Activated naive CD8-positive, alpha-beta T cell treated with anti-CD3 and anti-CD28 coated beads, Interleukin-2, amount 10 ng/mL, durations not matched to agents 7 days and 5 days (primary cell): ENCODE data around the gene BTN1A1. TPM values are rescaled to one million over a fixed set of nuclear protein-coding genes. Genes with fewer than 3 reads are reported as not detected.

Experiments used
- ATAC-seq: fragments of 150-1000 bp; cut with Tn5 transposase; one replicate; pipeline ENCODE4 v1.10.0; 2021; ENCODE audit warnings: low read depth, moderate library complexity
- POLR2A ChIA-PET: fragments of 350-600 bp; sonication (Branson Sonifier 250); formaldehyde crosslinking; loops from one replicate; lab custom pipeline; 2021; ENCODE audit warnings: antibody characterized with exemption; lab: Charles Lee
- DNase-seq: peaks from one replicate; pipeline ENCODE4 v3.0.0; 2021
- H3K27ac Mint-ChIP-seq: one replicate; pipeline ENCODE4 v1.8.0; 2022; ENCODE audit warnings: mild to moderate bottlenecking, mixed read lengths
- H3K27me3 Mint-ChIP-seq: one replicate; pipeline ENCODE4 v1.8.0; 2022; ENCODE audit warnings: mild to moderate bottlenecking, moderate library complexity, mixed read lengths
- H3K36me3 Mint-ChIP-seq: one replicate; pipeline ENCODE4 v1.8.0; 2021; ENCODE audit warnings: mild to moderate bottlenecking, mixed read lengths
- H3K4me1 Mint-ChIP-seq: one replicate; pipeline ENCODE4 v1.8.0; 2021; ENCODE audit warnings: mixed read lengths
- H3K4me3 Mint-ChIP-seq: one replicate; pipeline ENCODE4 v1.8.0; 2022; ENCODE audit warnings: mild to moderate bottlenecking, moderate library complexity, mixed read lengths
- H3K9me3 Mint-ChIP-seq: one replicate; pipeline ENCODE4 v1.8.0; 2021; ENCODE audit warnings: mixed read lengths
- total RNA-seq, 2 experiments: library from RNA; stranded (reverse); gene quantifications; one replicate each; pipeline ENCODE4 v1.2.3, GENCODE V29; 2021

BTN1A1 gene
- total RNA-seq, 2 experiments from 2014 or later, result 0.11 TPM; not detected in 1

GRCh38 chr6:26524722-26525370 lies 24.7 kb downstream of the BTN1A1 start:
- ATAC-seq, result no peak

GRCh38 chr6:26525838-26526237 lies 25.7 kb downstream of the BTN1A1 start:
- POLR2A ChIA-PET, result no interaction called here
- H3K27ac Mint-ChIP-seq, result no peak overlapping the region
- no peak overlapping the region for H3K4me3 Mint-ChIP-seq
- DNase-seq (no peak), ATAC-seq (no peak)
- peaks cover 21% of the 10 kb centered on the region for H3K4me1 Mint-ChIP-seq
- H3K27me3 Mint-ChIP-seq, result no peaks in the 10 kb centered on the region
- no peaks in the 10 kb centered on the region for H3K9me3 Mint-ChIP-seq
- H3K36me3 Mint-ChIP-seq, result no peaks in the 10 kb centered on the region

More at GRCh38 chr6:26524722-26525370, 24.7 kb downstream of the BTN1A1 start:
- POLR2A ChIA-PET, result no interaction called here
- DNase-seq, result no peak
- Mint-ChIP-seq H3K27ac (no peak overlapping the region), H3K4me3 (no peak overlapping the region), H3K27me3 (no peaks in the 10 kb centered on the region), H3K4me1 (peaks cover 25% of the 10 kb centered on the region), H3K9me3 (no peaks in the 10 kb centered on the region), H3K36me3 (no peaks in the 10 kb centered on the region)

- H3K9me3 Mint-ChIP-seq, result no peaks in the 10 kb centered on the region
- H3K27me3 Mint-ChIP-seq, result no peaks in the 10 kb centered on the region
- no peaks in the 10 kb centered on the region for H3K36me3 Mint-ChIP-seq
- H3K27ac Mint-ChIP-seq, result no peak overlapping the region
- H3K4me1 Mint-ChIP-seq, result peaks cover 19% of the 10 kb centered on the region
- no peak overlapping the region for H3K4me3 Mint-ChIP-seq
- no peak for DNase-seq
- POLR2A ChIA-PET, result no interaction called here
- no peak for ATAC-seq
Measured at GRCh38 chr6:26526928-26527327, 26.8 kb downstream of the BTN1A1 start.

GRCh38 chr6:26530203-26530602 lies 30.1 kb downstream of the BTN1A1 start:
- POLR2A ChIA-PET, result no interaction called here
- no peak for ATAC-seq
- no peak overlapping the region for H3K27ac Mint-ChIP-seq
- no peak for DNase-seq
- H3K4me3 Mint-ChIP-seq, result no peak overlapping the region
- no peaks in the 10 kb centered on the region for H3K27me3 Mint-ChIP-seq
- H3K36me3 Mint-ChIP-seq, result no peaks in the 10 kb centered on the region
- H3K4me1 Mint-ChIP-seq, result peaks cover 22% of the 10 kb centered on the region
- no peaks in the 10 kb centered on the region for H3K9me3 Mint-ChIP-seq

- Mint-ChIP-seq H3K27ac (peak overlapping the region; percentile 96), H3K4me3 (peak overlapping the region; percentile 98), H3K27me3 (no peaks in the 10 kb centered on the region), H3K36me3 (no peaks in the 10 kb centered on the region), H3K4me1 (peaks cover 30% of the 10 kb centered on the region), H3K9me3 (no peaks in the 10 kb centered on the region)
- DNase-seq (no peak), ATAC-seq (no peak)
- POLR2A ChIA-PET, result interaction anchor here (0.6 to 1.9 kb wide), 4 partner anchors 9 to 852 kb away, joined by 3 to 6 read pairs (median 6); no protein-coding TSS in a partner anchor
Measured at GRCh38 chr6:26531897-26532296, 31.8 kb downstream of the BTN1A1 start.

GRCh38 chr6:26532699-26533531 lies 32.8 kb downstream of the BTN1A1 start:
- POLR2A ChIA-PET, result interaction anchor here (0.6 to 3.7 kb wide), 8 partner anchors 10 to 334 kb away, joined by 3 to 17 read pairs (median 4); a partner anchor contains a TSS
- Mint-ChIP-seq H3K27ac (peak overlapping the region; percentile 96), H3K4me1 (peaks cover 35% of the 10 kb centered on the region)

GRCh38 chr6:26533532-26533931 lies 33.4 kb downstream of the BTN1A1 start:
- DNase-seq, result no peak
- no peak for ATAC-seq
- POLR2A ChIA-PET, result interaction anchor here (0.6 to 3.7 kb wide), 6 partner anchors 11 to 249 kb away, joined by 3 to 17 read pairs (median 4); a partner anchor contains a TSS
- H3K9me3 Mint-ChIP-seq, result no peaks in the 10 kb centered on the region
- H3K27ac Mint-ChIP-seq, result peak overlapping the region; percentile 9
- H3K27me3 Mint-ChIP-seq, result no peaks in the 10 kb centered on the region
- H3K4me1 Mint-ChIP-seq, result peaks cover 34% of the 10 kb centered on the region
- peak overlapping the region; percentile 98 for H3K4me3 Mint-ChIP-seq
- H3K36me3 Mint-ChIP-seq, result no peaks in the 10 kb centered on the region

More at GRCh38 chr6:26532699-26533531, 32.8 kb downstream of the BTN1A1 start:
- Mint-ChIP-seq H3K9me3 (no peaks in the 10 kb centered on the region), H3K27me3 (no peaks in the 10 kb centered on the region), H3K4me3 (peak overlapping the region; percentile 98), H3K36me3 (no peaks in the 10 kb centered on the region)
- DNase-seq (peak; percentile 80), ATAC-seq (peak; percentile 20)

- H3K27me3 Mint-ChIP-seq, result no peaks in the 10 kb centered on the region
- ATAC-seq (no peak), DNase-seq (no peak)
- POLR2A ChIA-PET, result interaction anchor here (0.7 to 3.7 kb wide), 5 partner anchors 14 to 1156 kb away, joined by 3 to 24 read pairs (median 5); a partner anchor contains a TSS
- H3K4me1 Mint-ChIP-seq, result peaks cover 40% of the 10 kb centered on the region
- H3K4me3 Mint-ChIP-seq, result no peak overlapping the region
- H3K9me3 Mint-ChIP-seq, result no peaks in the 10 kb centered on the region
- no peaks in the 10 kb centered on the region for H3K36me3 Mint-ChIP-seq
- H3K27ac Mint-ChIP-seq, result no peak overlapping the region
Measured at GRCh38 chr6:26534681-26535465, 34.8 kb downstream of the BTN1A1 start.

GRCh38 chr6:26536571-26537159 lies 36.6 kb downstream of the BTN1A1 start:
- no peaks in the 10 kb centered on the region for H3K9me3 Mint-ChIP-seq
- H3K36me3 Mint-ChIP-seq, result peaks cover 10% of the 10 kb centered on the region
- POLR2A ChIA-PET, result interaction anchor here (0.6 to 3.6 kb wide), 13 partner anchors 17 to 413 kb away, joined by 3 to 24 read pairs (median 5); a partner anchor contains a TSS
- peak overlapping the region; percentile 94 for H3K4me3 Mint-ChIP-seq
- H3K27me3 Mint-ChIP-seq, result no peaks in the 10 kb centered on the region
- H3K27ac Mint-ChIP-seq, result peak overlapping the region; percentile 97
- ATAC-seq, result peak; percentile 5
- peaks cover 49% of the 10 kb centered on the region for H3K4me1 Mint-ChIP-seq
- DNase-seq, result no peak

- DNase-seq (peak; percentile 81), ATAC-seq (peak; percentile 58)
- H3K36me3 Mint-ChIP-seq, result peaks cover 10% of the 10 kb centered on the region
- no peaks in the 10 kb centered on the region for H3K27me3 Mint-ChIP-seq
- H3K4me1 Mint-ChIP-seq, result peaks cover 49% of the 10 kb centered on the region
- peak overlapping the region; percentile 94 for H3K4me3 Mint-ChIP-seq
- POLR2A ChIA-PET, result interaction anchor here (0.7 to 3.6 kb wide), 21 partner anchors 10 to 1329 kb away, joined by 3 to 24 read pairs (median 4); a partner anchor contains a TSS
- peak overlapping the region; percentile 97 for H3K27ac Mint-ChIP-seq
- no peaks in the 10 kb centered on the region for H3K9me3 Mint-ChIP-seq
Measured at GRCh38 chr6:26537160-26537845, 37.2 kb downstream of the BTN1A1 start.

- no peaks in the 10 kb centered on the region for H3K27me3 Mint-ChIP-seq
- POLR2A ChIA-PET, result interaction anchor here (0.7 to 3.6 kb wide), 21 partner anchors 9 to 1328 kb away, joined by 3 to 24 read pairs (median 4); a partner anchor contains a TSS
- ATAC-seq, result peak; percentile 69
Measured at GRCh38 chr6:26537846-26538571, 37.9 kb downstream of the BTN1A1 start, which contains the start of gene HMGN4. TSS of gene HMGN4 (plus strand) at chr6:26538366. CDS start at chr6:26545207, 6,841 bp downstream.

More at GRCh38 chr6:26537846-26538571, 37.9 kb downstream of the BTN1A1 start, which contains the start of gene HMGN4:
- H3K27ac Mint-ChIP-seq, result peak within 1 kb of the TSS; percentile 97
- H3K4me1 Mint-ChIP-seq, result peaks cover 46% of the 10 kb centered on the region
- peaks cover 14% of the 10 kb centered on the region for H3K36me3 Mint-ChIP-seq
- H3K4me3 Mint-ChIP-seq, result peak within 1 kb of the TSS; percentile 94
- no peaks in the 10 kb centered on the region for H3K9me3 Mint-ChIP-seq
- DNase-seq, result peak; percentile 78
